GM13976 (cell line): ENCODE data around the gene CYTH3.

Experiments
- DNase-seq: peaks from one replicate; pipeline ENCODE4 v3.0.0; 2012; ENCODE audit warnings: low spot score
- CTCF ChIP-seq: IDR thresholded peaks from 2 replicates; pipeline ENCODE4 v1.5.1; 2012; ENCODE audit warnings: borderline replicate concordance, mild to moderate bottlenecking; ENCODE audit not compliant: insufficient read depth; ENCODE audit errors: extremely low read depth, missing control alignments, control extremely low read depth
- in situ Hi-C: fragments of 300-500 bp; cut with MboI; formaldehyde crosslinking; loops from one replicate; pipeline ENCODE4 v1.12.0; 2022; ENCODE audit warnings: low sequenced_read_pairs, mixed read lengths, inconsistent platforms; ENCODE audit not compliant: unreplicated experiment

Gene CYTH3

GRCh38 chr7:6258440-6259182 lies 13.8 kb downstream of the CYTH3 start:
- no peak for TF ChIP-seq CTCF
- peak; percentile 44 for DNase-seq
- in situ Hi-C loops: no loop called here

- no peak for DNase-seq
- in situ Hi-C loops: no loop called here
- TF ChIP-seq CTCF: no peak
Observed at GRCh38 chr7:6257675-6258074, 14.7 kb downstream of the CYTH3 start.

GRCh38 chr7:6256677-6257535 lies 15.5 kb downstream of the CYTH3 start:
- no peak for TF ChIP-seq CTCF
- DNase-seq: peak; percentile 61
- in situ Hi-C loops: no loop called here

GRCh38 chr7:6256109-6256483 lies 16.3 kb downstream of the CYTH3 start:
- in situ Hi-C loops: no loop called here
- DNase-seq: no peak

GRCh38 chr7:6254866-6255265 lies 17.6 kb downstream of the CYTH3 start:
- in situ Hi-C loops: no loop called here
- TF ChIP-seq CTCF: no peak
- DNase-seq: no peak

More at GRCh38 chr7:6256109-6256483, 16.3 kb downstream of the CYTH3 start:
- TF ChIP-seq CTCF: no peak

GRCh38 chr7:6252748-6253147 lies 19.7 kb downstream of the CYTH3 start:
- no peak for DNase-seq
- in situ Hi-C loops: no loop called here
- no peak for TF ChIP-seq CTCF
